HFF-Myc (cell line): ENCODE results near the gene SNAPC3.

Experiments used
- DNase-seq: peaks from one replicate; pipeline ENCODE4 v3.0.0-alpha.2; 2011; ENCODE audit warnings: low read depth; ENCODE audit errors: extremely low read depth
- H3K4me3 ChIP-seq: replicated peaks from 2 replicates; pipeline ENCODE4 v1.5.1; 2011; ENCODE audit warnings: low read depth, mild to moderate bottlenecking, control low read depth, low read length
- TF ChIP-seq, protein P1 (sequence below): IDR thresholded peaks from 2 replicates; pipeline ENCODE4 v1.5.1; 2012; ENCODE audit warnings: mild to moderate bottlenecking, low read depth, low read length, control low read depth; ENCODE audit errors: missing control alignments

Gene SNAPC3

DNA sequence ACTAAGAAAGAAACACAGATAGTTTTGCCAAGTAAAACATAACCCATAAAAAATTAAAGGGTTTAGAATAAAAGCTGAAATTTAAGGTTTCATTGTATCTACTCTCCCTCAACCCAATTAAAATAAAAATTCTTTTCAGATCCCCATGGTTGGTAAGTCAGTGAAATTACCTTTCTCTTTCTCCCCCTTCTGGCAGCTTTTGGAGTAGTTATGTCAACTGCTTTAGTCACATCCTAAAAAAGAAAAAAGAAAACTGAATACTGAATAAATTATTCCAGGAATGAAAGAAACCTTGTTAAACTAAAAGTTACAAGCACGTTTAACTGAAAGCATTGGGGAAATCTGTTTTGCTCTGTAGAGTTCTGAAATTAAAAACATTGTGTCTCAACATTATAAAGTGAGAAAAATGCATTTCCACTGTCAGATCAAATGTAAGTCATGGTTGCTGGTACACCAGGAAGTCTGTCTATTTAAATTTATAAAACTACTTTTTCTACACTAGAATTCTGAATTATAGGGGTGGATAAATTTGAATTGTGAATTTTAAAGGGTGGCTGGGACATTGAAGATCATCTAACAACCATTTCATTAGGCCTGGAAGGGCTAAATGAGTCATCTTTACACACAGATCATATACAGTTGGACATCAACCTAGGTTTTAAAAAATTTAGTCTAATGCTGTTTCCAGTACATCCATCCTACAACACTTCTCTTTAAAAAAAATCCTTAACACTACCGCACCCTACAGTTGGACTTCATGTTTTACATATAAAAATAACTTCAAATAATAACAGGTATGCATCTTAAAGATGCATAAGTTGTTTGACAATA lies 63.4 kb downstream of the SNAPC3 start:
- TF ChIP-seq, protein P1, sequence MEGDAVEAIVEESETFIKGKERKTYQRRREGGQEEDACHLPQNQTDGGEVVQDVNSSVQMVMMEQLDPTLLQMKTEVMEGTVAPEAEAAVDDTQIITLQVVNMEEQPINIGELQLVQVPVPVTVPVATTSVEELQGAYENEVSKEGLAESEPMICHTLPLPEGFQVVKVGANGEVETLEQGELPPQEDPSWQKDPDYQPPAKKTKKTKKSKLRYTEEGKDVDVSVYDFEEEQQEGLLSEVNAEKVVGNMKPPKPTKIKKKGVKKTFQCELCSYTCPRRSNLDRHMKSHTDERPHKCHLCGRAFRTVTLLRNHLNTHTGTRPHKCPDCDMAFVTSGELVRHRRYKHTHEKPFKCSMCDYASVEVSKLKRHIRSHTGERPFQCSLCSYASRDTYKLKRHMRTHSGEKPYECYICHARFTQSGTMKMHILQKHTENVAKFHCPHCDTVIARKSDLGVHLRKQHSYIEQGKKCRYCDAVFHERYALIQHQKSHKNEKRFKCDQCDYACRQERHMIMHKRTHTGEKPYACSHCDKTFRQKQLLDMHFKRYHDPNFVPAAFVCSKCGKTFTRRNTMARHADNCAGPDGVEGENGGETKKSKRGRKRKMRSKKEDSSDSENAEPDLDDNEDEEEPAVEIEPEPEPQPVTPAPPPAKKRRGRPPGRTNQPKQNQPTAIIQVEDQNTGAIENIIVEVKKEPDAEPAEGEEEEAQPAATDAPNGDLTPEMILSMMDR, result peak; percentile 35
- DNase-seq, result no peak

DNA sequence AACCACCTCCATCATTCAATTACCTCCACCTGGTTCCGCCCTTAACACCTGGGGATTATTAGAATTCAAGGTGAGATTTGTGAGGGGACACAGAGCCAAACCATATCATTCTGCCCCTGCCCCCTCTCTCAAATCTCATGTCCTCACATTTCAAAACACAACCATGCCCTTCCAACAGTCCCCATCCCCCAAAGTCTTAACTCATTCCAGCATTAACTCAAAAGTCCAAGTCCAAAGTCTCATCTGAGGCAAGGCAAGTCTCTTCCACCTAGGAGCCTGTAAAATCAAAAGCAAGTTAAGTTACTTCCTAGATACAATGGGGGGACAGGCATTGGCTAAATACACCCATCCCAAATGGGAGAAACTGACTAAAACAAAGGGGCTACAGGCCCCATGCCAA lies 69.3 kb downstream of the SNAPC3 start:
- no peak overlapping the region for H3K4me3 ChIP-seq
- TF ChIP-seq, protein P1, result no peak
- DNase-seq, result no peak

More for the DNA sequence above, 63.4 kb downstream of the SNAPC3 start:
- no peak overlapping the region for H3K4me3 ChIP-seq

DNA sequence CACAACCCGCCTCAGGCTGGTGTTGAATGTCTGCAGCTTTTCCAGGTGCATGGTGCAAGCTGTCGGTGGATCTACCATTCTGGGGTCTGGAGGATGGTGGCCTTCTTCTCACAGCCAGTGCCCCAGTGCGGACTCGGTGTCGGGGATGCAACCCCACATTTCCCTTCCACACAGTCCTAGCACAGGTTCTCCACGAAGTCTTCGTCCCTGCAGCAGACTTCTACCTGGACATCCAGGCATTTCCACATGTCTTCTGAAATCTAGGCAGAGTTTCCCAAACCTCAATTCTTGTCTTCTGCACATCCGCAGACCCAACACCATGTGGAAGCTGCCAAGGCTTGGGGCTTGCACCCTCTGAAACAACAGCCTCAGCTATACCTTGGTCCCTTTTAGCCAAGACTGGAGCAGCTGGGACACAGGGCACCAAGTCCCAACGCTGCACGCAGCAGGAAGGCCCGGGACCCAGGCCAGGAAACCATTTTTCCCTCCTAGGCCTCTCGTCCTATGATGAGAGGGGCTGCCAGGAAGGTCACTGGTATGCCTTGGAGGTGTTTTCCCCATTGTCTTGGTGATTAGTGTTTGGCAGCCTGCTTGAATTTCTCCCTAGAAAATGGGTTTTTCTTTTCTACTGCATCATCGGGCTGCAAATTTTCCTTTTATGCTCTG lies 69.9 kb downstream of the SNAPC3 start:
- TF ChIP-seq, protein P1, result no peak
- no peak overlapping the region for H3K4me3 ChIP-seq
- no peak for DNase-seq

GRCh38 chr9:15498246-15498995 lies 75.7 kb downstream of the SNAPC3 start:
- no peak overlapping the region for H3K4me3 ChIP-seq
- no peak for DNase-seq
- TF ChIP-seq, protein P1, result no peak

GRCh38 chr9:15499139-15499538 lies 76.5 kb downstream of the SNAPC3 start:
- no peak overlapping the region for H3K4me3 ChIP-seq
- TF ChIP-seq, protein P1, result no peak
- no peak for DNase-seq

GRCh38 chr9:15501179-15501578 lies 78.5 kb downstream of the SNAPC3 start:
- TF ChIP-seq, protein P1, result no peak
- no peak for DNase-seq
- no peak overlapping the region for H3K4me3 ChIP-seq
